Germinal center (tissue), 1 donor: ENCODE data around the gene RNF4.
A peak's percentile ranks its signal among the peaks of the same experiment; 100 is the strongest.
"Not testable (repeated sequence)": the region's sequence is repeated elsewhere in the genome, so short reads cannot be mapped to it uniquely, and the experiment has no call there.

ENCODE experiments used
- DNase-seq: peaks from one replicate; pipeline ENCODE4 v3.0.0; 2012; ENCODE audit warnings: mixed read lengths, low spot score

Gene RNF4

DNA sequence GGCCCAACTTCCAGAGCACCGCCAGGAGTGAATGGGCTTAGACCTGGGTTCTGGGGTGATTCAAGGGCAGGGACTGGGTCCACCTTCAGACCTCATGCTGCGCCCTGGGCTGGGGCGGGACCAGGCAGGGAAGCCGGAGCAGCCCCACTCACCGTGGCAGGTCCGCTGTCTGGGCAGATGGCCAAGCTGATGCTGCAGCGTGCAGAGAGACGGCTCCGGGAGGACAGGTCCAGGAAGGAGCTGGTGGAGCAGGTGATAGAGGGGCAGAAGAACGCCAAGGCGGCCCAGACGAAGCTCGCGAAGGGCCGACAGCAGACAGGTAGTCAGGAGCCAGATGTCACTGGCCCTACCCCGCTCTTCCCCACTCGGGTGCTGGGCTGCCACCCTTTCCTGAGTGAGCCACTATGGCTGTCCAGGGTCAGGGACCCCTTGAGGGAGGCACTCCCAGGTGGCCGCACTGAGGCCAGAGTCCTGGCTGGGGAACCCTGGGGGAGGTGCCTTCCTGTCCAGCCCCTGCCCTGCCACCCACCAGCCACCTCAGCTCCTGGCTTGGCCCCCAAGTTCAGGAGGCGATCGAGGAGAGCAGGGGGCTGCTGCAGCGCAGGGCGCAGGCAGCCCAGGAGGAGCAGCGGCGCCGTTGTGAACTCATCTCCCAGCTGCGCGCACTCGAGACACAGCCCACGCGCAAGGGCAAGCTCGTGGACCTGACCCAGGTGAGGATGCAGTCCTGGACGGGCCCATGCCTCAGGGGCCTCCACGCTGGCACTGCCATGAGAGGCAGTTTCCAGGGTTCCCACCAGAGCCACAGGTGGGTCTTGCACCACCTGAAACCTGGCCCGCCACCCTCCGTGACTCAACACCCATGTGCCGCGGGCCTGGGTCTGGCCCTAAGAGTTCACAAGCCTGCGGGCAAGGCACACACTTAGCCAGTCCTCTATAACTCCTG lies 10.1 kb upstream of the RNF4 start:
- DNase-seq = no peak

- DNase-seq = no peak
These were observed 9.1 kb upstream of the RNF4 start for GRCh38 chr4:2459589-2460349.

GRCh38 chr4:2461246-2461960 lies 7.5 kb upstream of the RNF4 start:
- DNase-seq = no peak

- DNase-seq = peak; percentile 85
These were observed 6.5 kb upstream of the RNF4 start for GRCh38 chr4:2462218-2462991.

DNA sequence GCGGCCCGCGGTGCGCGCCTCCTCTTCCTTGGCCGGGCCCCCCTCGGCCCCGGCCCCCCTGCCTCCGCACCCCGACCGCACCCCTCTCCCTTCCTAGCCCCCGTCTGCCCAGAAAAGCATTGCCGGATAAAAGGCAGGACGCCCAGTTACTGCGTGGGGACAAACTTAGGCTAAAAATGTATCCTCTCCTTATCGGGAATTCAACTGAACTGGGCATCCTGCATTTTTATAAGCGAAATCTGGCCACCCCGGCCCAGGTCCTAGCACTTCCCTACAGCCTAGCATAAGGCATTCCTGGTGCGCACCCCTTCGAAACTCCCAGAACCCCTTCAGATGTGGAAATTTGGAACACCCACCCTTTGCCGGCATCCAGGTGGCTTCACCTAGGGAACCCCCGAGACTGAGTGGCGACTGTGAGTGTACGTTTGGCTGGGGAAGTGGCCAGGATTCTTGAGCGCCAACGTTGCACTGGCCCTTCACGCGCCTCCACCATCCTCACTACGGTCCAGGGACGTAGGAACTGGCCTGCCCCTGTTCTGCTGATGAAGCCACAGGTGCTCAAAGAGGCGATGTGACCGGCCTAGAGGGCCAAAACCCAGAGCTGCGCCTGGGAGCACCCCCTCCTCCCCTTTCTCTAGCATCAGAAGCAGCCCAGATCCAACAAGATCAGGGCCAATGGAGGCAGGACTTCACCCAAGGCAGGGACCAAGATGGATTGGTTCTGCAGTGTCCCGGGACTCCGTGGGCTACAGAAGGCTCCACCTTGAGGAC lies 5.7 kb upstream of the RNF4 start:
- no peak for DNase-seq

DNA sequence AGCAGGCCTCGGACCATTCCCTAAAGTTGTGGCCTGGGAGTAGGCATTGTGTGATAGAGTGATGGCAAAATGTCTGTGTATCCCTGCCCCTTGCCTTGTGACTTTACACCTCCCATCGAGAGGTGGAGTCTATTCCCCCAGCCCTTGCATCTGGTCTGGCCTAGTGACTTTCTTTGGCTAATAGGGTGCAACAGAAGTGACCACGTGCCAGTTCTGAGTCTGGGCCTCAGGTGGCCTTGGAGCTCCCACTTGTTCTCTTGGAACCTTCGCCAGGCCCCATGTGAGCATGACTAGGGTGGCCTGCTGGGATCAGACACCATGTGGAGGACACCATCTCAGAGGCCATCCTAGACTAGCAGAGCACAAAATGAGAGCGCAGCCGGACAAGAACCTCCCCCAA lies 3.9 kb upstream of the RNF4 start:
- no peak for DNase-seq

DNA sequence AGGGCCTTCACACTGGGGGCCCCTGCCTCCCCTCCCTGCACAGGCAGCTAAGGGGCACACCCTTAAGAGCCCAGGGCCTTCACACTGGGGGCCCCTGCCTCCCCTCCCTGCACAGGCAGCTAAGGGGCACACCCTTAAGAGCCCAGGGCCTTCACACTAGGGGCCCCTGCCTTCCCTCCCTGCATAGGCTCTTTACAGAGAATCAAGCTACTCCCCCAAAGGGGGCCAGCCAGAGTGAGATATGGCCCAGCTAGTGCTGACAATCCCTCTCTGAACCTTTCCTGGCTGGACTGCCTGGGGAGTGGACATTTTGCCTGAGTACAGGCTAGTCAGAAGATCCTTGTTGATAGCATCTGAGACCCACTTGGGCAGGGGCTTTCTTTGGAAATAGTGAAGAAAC lies 3.4 kb upstream of the RNF4 start:
- not testable (repeated sequence) for DNase-seq

GRCh38 chr4:2469192-2469984 lies 482 bp downstream of the RNF4 start:
- peak; percentile 82 for DNase-seq

DNA sequence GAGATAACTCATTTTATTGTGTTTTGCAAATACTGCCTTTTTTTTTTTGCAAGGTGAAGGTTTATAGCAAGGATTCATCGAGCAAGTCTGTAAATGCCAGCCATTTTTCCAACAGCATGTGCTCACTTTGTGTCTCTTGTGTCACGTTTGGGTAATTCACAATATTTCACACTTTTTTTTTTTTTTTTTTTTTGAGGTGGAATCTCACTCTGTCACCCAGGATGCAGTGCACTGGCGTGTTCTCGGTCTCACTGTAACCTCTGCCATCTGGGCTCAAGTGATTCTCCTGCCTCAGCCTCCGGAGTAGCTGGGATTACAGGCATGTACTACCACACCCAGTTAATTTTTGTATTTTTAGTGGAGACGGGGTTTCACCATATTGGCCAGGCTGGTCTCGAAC lies 1.9 kb downstream of the RNF4 start:
- no peak for DNase-seq

DNA sequence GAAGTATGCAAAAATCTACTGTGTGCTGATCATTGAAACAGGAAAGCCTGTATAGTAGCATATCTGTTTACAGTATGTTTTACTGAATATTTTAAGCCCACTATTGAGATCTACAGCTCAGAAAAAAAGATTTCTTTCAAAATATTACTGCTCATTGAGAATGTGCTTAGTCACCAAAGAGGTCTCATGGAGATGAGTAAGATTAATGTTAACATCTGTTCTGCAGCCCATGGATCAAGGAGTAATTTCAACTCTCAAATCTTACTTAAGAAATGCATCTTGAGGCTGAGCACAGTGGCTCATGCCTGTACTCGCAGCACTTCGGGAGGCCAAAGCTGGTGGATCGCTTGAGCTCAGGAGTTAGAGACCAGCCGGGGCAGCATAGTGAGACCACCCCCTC lies 3.3 kb downstream of the RNF4 start:
- no peak for DNase-seq

GRCh38 chr4:2478229-2478628 lies 9.3 kb downstream of the RNF4 start:
- DNase-seq = no peak

DNA sequence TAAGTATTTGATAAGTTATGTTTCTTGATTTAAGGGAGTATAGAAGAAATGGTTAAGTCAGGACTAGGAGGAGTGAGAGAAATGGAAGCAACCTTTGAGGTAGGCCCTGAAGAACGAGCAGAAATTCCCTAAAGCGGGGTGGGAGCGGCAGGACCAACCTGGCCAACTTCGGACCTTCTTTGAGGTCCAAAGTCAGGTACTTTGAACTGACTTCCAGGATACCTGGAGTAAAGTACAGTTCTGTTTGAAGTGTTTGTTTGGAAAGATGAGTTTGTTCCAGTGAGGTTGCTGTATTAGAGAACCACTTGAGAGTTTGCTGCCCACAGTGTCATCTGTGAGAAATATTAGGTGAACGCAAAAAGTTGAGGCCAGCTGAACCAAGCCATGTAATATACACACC lies 11.7 kb downstream of the RNF4 start:
- DNase-seq = no peak

DNA sequence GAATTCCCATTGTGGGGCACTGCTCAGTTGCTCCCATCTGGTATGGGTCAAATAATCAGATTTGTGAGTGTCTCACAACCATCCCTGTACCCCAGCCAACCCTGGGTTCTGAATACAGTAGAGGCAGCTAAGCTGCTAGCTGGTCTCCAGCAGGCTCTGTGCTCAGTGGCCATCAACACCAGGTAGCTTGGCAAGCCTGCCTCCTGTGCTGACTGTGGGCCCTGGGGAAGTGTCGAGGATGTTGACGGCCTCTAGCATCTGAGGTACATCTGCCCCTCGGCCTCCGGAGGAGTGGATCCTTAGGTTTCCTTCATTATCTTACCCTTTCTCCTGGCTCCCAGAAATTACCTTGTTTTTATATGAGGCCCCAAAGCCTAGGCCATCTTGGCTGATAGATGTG lies 13.3 kb downstream of the RNF4 start:
- DNase-seq = no peak

DNA sequence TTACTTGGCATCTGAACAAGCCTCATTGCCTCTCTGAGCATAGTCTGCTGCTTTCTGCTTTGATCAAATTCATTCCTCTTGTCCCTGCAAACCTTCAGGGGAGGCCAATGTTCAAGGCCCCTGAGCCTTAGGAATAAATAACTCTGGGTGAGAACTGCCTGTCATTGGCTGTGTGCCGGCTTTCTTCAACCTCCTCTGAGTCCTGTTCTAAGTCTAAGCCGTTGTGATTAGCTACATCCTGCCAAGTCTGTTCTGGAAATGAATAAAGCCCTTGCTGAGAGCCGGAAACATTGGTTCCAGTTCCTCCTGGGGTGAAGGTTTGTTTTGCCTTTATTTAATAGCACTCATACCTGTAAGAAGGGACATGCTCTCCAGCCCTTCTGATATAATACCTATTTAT lies 13.8 kb downstream of the RNF4 start:
- peak; percentile 52 for DNase-seq

DNA sequence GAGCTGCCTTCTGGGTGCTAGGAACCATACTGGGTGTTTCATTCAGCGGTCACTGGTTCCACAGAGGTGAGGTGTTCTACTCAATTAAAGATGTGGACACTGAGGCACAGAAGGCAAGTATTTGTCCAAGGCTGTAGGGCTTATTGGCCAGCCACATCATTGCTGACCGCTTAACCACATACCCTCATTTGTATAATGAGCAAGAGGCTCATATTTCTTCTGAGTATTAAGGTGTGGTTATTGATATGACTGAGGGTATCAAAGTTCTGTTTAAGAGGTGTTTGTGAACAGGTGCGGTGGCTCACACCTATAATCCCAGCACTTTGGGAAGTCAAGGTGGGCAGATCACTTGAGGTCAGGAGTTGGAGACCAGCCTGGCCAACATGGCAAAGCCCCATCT lies 14.3 kb downstream of the RNF4 start:
- DNase-seq = no peak

DNA sequence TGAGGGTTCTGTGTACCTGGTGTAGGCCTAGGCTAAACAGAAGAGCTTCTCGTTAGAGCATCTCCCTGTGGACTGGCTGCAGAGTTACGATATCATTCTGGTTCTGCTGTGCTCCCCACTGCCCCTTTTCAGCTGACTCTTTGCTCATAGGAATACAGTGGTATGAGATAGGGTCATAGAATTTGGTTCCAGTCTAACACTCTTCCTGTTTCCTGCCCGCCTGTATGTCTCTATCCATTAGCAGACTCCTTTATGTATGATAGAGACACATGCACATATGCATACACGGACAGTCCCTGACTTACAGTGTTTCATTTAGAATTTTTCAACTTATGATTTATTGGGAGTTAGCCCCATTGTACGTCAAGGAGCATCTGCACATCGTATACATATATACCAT lies 15.3 kb downstream of the RNF4 start:
- no peak for DNase-seq

DNA sequence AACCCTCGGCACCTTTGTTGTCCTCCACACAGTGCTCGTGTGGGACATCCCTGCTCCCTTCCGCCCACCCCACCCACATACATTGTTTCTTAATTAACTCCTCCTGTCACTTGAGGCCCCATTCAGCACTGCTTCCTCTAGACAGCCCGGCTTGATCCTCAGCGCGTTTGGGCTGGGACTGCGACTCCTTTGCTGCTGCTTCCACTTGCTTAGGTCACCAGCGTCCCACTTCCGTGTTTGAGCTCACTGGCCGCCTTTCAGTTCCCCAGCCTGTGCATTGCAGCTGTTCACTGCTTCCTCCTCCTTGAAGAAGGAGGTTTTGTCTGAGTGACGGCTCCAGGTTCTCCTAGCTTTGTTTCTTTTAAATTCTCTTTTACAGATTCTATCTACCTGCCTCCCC lies 16.1 kb downstream of the RNF4 start:
- DNase-seq = peak; percentile 81

DNA sequence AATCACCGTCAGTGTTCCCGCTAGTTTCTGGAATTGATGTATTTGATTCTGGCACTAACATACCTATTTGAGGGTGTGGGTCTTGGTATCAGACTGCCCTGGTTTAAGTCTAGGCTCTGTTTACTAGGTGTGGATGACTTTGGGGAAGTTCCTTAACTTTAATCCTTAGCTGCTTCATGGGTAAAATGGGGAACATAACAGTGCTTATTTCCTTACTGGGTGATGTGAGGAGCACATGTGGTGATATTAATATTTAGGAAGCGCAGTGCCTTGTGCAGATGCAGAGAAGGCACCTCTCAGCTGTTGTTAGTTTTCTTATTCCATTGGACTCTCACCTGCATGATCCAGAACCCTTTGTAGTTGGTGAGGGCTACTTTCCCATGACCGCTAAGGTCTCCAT lies 17.1 kb downstream of the RNF4 start:
- no peak for DNase-seq

DNA sequence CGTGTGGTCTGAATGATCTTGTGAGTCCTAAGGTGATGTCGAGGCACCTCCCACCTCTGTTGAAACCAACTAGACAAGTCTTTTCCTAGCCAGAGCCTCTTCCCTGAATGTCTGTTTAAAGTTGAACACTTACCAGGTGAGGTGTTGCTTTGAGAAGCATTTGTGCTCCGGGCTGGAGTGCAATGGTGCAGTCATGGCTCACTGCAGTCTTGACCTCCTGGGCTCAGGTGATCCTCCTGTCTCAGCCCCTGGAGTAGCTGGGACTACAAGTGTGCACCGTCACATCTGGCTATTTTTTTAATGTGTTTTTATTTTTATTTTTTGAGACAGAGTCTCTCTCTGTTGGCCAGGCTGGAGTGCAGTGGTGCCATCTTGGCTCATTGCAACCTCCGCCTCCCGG lies 18.1 kb downstream of the RNF4 start:
- no peak for DNase-seq

- no peak for DNase-seq
These were observed 18.7 kb downstream of the RNF4 start for GRCh38 chr4:2487632-2488031.
